Measurements from ENCODE around the gene CIB2.

The CIB2 gene

GRCh38 chr15:78085928-78086327 lies 45.3 kb downstream of the CIB2 start:
- FAIRE-seq: no peak
- DNase-seq (ENCODE audit: low spot score): no peak

GRCh38 chr15:78084449-78084750 lies 46.8 kb downstream of the CIB2 start:
- DNase-seq (ENCODE audit: low spot score) (no peak), FAIRE-seq (no peak)

- FAIRE-seq (no peak), DNase-seq (ENCODE audit: low spot score) (no peak)
Observed at GRCh38 chr15:78083687-78084448, 47.4 kb downstream of the CIB2 start.

GRCh38 chr15:78083186-78083585 lies 48.1 kb downstream of the CIB2 start:
- no peak for FAIRE-seq
- no peak for DNase-seq (ENCODE audit: low spot score)

GRCh38 chr15:78082743-78083110 lies 48.5 kb downstream of the CIB2 start:
- DNase-seq (ENCODE audit: low spot score) (no peak), FAIRE-seq (no peak)

- FAIRE-seq (no peak), DNase-seq (ENCODE audit: low spot score) (no peak)
Observed at GRCh38 chr15:78082106-78082742, 49.0 kb downstream of the CIB2 start.

GRCh38 chr15:78080088-78080460 lies 51.2 kb downstream of the CIB2 start:
- FAIRE-seq (no peak), DNase-seq (ENCODE audit: low spot score) (no peak)

GRCh38 chr15:78079298-78080087 lies 51.8 kb downstream of the CIB2 start:
- DNase-seq (ENCODE audit: low spot score) (no peak), FAIRE-seq (no peak)

GRCh38 chr15:78077871-78078210 lies 53.4 kb downstream of the CIB2 start:
- DNase-seq (ENCODE audit: low spot score) (no peak), FAIRE-seq (no peak)

GRCh38 chr15:78077053-78077870 lies 54.0 kb downstream of the CIB2 start, which contains the start of gene TBC1D2B:
TSS of gene TBC1D2B (minus strand) at chr15:78077711. CDS start at chr15:78077652, 59 bp downstream.
- FAIRE-seq (no peak), DNase-seq (ENCODE audit: low spot score) (no peak)

GRCh38 chr15:78076231-78077052 lies 54.8 kb downstream of the CIB2 start:
- DNase-seq (ENCODE audit: low spot score): no peak
- FAIRE-seq: no peak

- FAIRE-seq (no peak), DNase-seq (ENCODE audit: low spot score) (no peak)
Observed at GRCh38 chr15:78075490-78076230, 55.6 kb downstream of the CIB2 start.

GRCh38 chr15:78073046-78073787 lies 58.0 kb downstream of the CIB2 start:
- FAIRE-seq: no peak

GRCh38 chr15:78072080-78072892 lies 59.0 kb downstream of the CIB2 start:
- no peak for FAIRE-seq
- no peak for DNase-seq (ENCODE audit: low spot score)

More at GRCh38 chr15:78073046-78073787, 58.0 kb downstream of the CIB2 start:
- no peak for DNase-seq (ENCODE audit: low spot score)

GRCh38 chr15:78071383-78071782 lies 59.9 kb downstream of the CIB2 start:
- FAIRE-seq (no peak), DNase-seq (ENCODE audit: low spot score) (no peak)

- FAIRE-seq (no peak), DNase-seq (ENCODE audit: low spot score) (no peak)
Observed at GRCh38 chr15:78070049-78070700, 61.1 kb downstream of the CIB2 start.

GRCh38 chr15:78069462-78070029 lies 61.7 kb downstream of the CIB2 start:
- FAIRE-seq: no peak

GRCh38 chr15:78069052-78069414 lies 62.2 kb downstream of the CIB2 start:
- no peak for DNase-seq (ENCODE audit: low spot score)
- no peak for FAIRE-seq

More at GRCh38 chr15:78069462-78070029, 61.7 kb downstream of the CIB2 start:
- no peak for DNase-seq (ENCODE audit: low spot score)
